ENCODE data around the gene KCNG1.

The KCNG1 gene

DNA sequence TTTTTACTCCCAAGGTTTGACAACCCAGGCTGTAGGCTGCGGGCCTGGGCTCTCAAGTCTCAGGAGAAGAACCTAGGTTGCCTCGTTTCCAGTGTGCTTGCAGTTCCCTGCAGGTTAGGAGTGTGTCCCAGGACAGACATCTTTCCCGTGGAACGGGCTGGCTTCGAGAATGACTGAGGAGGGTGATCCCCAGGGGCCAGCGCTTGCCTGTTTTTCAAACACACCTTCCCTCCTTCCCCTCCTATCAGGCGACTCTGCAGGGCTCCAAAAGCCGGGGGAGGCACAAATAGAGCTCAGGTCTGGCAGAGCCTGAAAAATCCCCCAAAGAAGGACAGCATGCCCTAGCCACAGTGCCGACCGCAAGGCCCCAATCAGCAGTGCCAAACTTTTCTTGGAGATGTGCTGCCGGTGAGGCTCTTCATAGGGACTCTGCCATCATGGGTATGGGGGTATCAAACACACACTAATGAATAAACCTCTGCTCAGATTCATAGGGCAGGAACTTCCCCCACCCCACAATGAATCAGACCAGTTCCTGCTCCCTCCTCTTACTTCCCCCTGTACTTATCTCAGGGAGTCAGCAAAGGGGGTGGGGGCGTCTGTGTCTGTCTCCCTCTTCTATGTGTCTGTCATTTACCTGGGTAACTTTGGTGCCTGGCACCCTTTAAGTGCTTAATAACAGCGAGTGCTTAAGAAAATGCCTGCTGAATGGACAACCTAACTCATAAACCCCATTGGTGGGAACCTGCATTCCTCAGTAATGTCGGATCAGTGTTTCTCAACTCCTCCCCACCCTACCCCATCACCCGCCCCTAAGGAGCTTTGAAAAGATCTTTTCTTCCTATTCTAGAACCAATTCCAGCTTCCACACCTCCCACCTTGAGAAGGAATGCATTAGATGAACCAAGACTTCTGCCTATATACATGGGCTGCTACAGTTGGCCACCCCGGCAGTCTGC is 1.6 kb downstream of the KCNG1 start:
- DNase-seq (ENCODE audit: extremely low read depth, insufficient read length): no peak
- no peaks in the 10 kb centered on the region; the same call in none of the 2 replicates for H3K27me3 ChIP-seq (replicated peaks; ENCODE audit: control insufficient read depth, insufficient read depth, low read length)
- no peaks in the 10 kb centered on the region for H3K36me3 ChIP-seq (ENCODE audit: control insufficient read depth, insufficient read depth, low read length)
- TF ChIP-seq, protein P1, sequence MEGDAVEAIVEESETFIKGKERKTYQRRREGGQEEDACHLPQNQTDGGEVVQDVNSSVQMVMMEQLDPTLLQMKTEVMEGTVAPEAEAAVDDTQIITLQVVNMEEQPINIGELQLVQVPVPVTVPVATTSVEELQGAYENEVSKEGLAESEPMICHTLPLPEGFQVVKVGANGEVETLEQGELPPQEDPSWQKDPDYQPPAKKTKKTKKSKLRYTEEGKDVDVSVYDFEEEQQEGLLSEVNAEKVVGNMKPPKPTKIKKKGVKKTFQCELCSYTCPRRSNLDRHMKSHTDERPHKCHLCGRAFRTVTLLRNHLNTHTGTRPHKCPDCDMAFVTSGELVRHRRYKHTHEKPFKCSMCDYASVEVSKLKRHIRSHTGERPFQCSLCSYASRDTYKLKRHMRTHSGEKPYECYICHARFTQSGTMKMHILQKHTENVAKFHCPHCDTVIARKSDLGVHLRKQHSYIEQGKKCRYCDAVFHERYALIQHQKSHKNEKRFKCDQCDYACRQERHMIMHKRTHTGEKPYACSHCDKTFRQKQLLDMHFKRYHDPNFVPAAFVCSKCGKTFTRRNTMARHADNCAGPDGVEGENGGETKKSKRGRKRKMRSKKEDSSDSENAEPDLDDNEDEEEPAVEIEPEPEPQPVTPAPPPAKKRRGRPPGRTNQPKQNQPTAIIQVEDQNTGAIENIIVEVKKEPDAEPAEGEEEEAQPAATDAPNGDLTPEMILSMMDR (IDR thresholded peaks at IDR 0.05; ENCODE audit: insufficient read depth, low read length, poor library complexity, severe bottlenecking): no peak
- H3K4me3 ChIP-seq (replicated peaks; ENCODE audit: low read depth, low read length): no peak overlapping the region

DNA sequence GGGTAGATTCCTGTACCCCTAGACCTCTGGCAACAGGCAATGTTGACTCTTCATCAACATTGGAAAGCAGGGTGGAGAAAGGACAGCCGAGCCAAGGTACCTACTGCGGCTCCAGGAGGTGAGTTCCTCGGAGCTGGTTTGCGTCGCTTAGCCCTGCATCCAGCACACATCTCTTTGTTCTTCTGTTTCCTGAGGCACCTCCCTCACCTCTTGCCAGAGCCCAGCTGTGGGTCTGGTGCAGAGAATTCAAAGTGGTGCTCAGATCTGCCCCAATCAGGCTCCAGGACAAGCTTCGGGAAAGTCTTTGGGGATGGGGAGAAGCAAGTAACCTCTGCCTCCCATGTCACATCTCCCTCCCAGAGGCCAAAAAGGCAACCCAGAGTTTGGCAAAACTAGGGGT is 2.2 kb downstream of the KCNG1 start:
- Histone ChIP-seq H3K4me3 (replicated peaks; ENCODE audit: low read depth, low read length) (no peak overlapping the region), H3K36me3 (ENCODE audit: control insufficient read depth, insufficient read depth, low read length) (no peaks in the 10 kb centered on the region), H3K27me3 (replicated peaks; ENCODE audit: control insufficient read depth, insufficient read depth, low read length) (no peaks in the 10 kb centered on the region; the same call in none of the 2 replicates)
- no peak for DNase-seq (ENCODE audit: extremely low read depth, insufficient read length)
- TF ChIP-seq, protein P1 (IDR thresholded peaks at IDR 0.05; ENCODE audit: insufficient read depth, low read length, poor library complexity, severe bottlenecking): no peak

DNA sequence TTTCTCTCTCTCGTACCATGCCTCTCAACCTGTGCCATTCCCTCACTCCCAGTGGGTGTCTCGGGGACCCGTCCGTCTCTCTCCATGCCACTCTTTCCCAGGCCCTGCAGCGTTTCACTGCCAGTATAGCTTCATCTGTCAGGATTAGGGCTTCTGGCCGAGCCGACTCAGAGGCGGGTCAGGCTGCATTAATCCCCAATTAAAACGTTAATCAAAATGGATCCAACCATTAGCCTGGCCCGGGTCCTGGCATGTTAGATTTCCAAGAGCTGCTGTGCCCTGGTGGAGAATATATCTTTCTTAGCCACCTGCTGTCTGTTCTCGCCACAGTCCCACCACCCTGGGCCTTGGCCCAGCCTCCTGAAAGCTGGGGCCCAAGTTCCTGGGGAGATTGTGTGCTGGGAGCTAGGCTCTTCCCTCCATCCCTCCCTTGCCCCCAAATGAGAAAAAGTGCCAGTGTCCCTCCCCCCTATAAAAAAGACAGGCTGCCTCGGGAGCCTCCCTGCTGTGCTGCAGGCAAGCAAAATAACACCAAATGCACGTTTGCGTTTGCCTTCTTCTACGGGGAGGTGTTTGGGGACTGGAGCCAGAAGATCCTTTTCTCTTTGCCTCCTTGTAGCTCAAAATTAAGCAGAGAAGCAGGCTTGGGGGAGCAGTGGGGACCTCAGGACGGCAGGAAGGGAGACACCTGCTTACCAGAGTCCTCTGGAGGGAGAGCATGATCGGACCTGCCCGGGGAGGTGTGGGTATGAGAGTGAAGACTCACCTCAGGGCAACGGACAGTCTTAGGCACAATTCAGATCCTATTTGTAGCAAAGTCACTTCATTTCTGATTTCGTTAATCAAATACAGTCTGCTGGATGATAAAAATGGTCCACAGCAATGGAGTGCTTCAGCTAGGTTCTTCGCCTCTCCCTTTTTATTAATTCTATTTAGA is 3.0 kb downstream of the KCNG1 start:
- TF ChIP-seq, protein P1 (IDR thresholded peaks at IDR 0.05; ENCODE audit: insufficient read depth, low read length, poor library complexity, severe bottlenecking): no peak
- Histone ChIP-seq H3K36me3 (ENCODE audit: control insufficient read depth, insufficient read depth, low read length) (no peaks in the 10 kb centered on the region), H3K27me3 (replicated peaks; ENCODE audit: control insufficient read depth, insufficient read depth, low read length) (no peaks in the 10 kb centered on the region; the same call in none of the 2 replicates), H3K4me3 (replicated peaks; ENCODE audit: low read depth, low read length) (no peak overlapping the region)
- DNase-seq (ENCODE audit: extremely low read depth, insufficient read length): no peak

DNA sequence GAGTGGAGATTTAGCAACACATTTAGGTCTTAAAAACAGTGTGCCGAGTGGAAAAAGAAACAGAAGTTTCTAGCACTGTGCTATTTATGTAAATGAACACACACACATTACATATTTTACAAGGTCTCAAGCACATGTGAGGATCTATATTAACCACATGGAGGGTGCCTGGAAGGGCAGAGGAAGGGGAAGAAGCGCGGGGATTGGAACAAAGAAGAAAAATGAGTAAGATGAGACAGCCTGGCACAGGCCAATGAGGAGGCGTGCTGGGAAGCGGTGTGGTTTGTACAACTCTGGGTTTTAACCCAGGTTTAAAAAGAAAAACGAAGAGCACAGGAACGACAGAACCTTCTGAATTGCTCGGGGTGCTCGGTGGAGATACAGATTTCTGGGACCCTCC is 5.7 kb downstream of the KCNG1 start:
- Histone ChIP-seq H3K36me3 (ENCODE audit: control insufficient read depth, insufficient read depth, low read length) (no peaks in the 10 kb centered on the region), H3K4me3 (replicated peaks; ENCODE audit: low read depth, low read length) (no peak overlapping the region), H3K27me3 (replicated peaks; ENCODE audit: control insufficient read depth, insufficient read depth, low read length) (no peaks in the 10 kb centered on the region; the same call in none of the 2 replicates)
- TF ChIP-seq, protein P1 (IDR thresholded peaks at IDR 0.05; ENCODE audit: insufficient read depth, low read length, poor library complexity, severe bottlenecking): no peak
- DNase-seq (ENCODE audit: extremely low read depth, insufficient read length): no peak

DNA sequence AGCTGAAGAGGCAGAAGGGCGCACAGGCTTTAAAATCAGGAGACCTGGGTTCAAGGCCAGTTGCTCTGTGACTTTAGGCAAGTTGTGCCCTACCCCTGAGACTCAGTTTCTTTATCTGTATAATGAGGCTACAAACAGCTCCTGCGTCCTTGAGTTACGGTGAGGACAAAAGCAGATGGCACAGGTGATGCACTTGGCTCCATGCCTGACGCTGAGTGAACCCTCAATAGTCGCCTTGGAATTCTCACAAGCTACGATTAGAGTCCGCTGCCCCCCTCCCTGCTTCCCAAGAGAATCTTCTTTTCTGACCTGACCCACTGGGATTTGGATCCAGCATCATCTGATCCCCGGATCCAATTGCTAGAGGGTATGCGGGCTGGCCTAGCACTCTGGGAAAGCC is 6.4 kb downstream of the KCNG1 start:
- TF ChIP-seq, protein P1 (IDR thresholded peaks at IDR 0.05; ENCODE audit: insufficient read depth, low read length, poor library complexity, severe bottlenecking): no peak
- H3K4me3 ChIP-seq (replicated peaks; ENCODE audit: low read depth, low read length): no peak overlapping the region
- H3K27me3 ChIP-seq (replicated peaks; ENCODE audit: control insufficient read depth, insufficient read depth, low read length): no peaks in the 10 kb centered on the region; the same call in none of the 2 replicates
- no peak for DNase-seq (ENCODE audit: extremely low read depth, insufficient read length)
- H3K36me3 ChIP-seq (ENCODE audit: control insufficient read depth, insufficient read depth, low read length): no peaks in the 10 kb centered on the region

Data from GM06990 (cell line).